Measurements from ENCODE around the gene NFU1. TPM values are rescaled to one million over a fixed set of nuclear protein-coding genes. Genes with fewer than 3 reads are reported as not detected.

The NFU1 gene
- total and polyA plus RNA-seq, 2 of the 13 experiments (the other 11 are each of a cell fraction or from before 2014, with no cell fraction given) = 39.1 to 84.0 TPM

DNA sequence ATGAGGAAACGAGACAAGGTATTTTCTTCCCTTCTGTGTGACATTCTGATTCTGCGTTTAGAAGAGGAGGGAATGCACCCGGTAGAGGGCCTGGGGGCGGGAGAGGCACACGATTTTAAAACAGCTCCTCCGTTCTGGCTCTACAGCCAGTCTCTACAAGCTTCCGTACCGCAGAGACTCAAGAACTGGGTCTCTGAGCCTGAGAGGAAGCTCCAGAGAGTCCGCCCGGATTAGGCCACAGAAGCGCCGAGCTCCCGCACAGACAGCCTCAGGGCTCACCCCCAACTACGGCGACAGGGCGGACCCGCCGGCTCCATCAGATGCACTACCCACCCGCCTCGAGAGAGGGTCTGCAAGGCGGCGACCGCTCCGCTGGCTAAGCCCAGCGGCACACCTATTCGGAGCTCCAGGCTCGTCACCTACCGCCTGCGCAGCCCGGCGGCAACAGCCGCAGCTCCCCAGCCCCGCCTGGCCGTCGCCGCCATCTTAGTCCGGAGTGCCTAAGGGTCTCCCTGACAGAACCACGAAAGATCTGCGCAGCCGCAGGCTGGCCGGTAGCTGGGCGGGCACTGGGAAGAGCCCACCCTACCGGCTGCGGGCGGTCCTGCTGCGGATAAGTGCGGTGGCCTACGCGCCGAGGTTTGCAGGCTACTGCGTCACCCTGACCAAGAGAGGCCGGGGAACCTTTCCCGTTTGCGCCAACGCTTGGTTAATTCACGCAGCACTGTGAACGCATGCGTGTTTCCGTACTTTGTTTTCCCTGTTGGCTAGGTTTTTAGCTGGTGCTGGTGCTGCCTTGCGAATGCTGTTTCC lies at the start of gene NFU1 (continued):
- TF ChIP-seq, protein P1, sequence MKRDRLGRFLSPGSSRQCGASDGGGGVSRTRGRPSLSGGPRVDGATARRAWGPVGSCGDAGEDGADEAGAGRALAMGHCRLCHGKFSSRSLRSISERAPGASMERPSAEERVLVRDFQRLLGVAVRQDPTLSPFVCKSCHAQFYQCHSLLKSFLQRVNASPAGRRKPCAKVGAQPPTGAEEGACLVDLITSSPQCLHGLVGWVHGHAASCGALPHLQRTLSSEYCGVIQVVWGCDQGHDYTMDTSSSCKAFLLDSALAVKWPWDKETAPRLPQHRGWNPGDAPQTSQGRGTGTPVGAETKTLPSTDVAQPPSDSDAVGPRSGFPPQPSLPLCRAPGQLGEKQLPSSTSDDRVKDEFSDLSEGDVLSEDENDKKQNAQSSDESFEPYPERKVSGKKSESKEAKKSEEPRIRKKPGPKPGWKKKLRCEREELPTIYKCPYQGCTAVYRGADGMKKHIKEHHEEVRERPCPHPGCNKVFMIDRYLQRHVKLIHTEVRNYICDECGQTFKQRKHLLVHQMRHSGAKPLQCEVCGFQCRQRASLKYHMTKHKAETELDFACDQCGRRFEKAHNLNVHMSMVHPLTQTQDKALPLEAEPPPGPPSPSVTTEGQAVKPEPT (CRISPR knock-in tag; IDR thresholded peaks at IDR 0.05; ENCODE audit: low read depth) = peak; percentile 92; the same call in 1 of the 2 replicates
- TF ChIP-seq SATB2 (CRISPR knock-in tag; IDR thresholded peaks at IDR 0.05) = peak; percentile 82; the same call in 1 of the 2 replicates
- TF ChIP-seq RORA (CRISPR knock-in tag; IDR thresholded peaks at IDR 0.05) = no peak
- TF ChIP-seq ZFX (CRISPR knock-in tag; IDR thresholded peaks at IDR 0.05; ENCODE audit: low read depth) = peak; percentile 96
- no peak for TF ChIP-seq ZFP36 (IDR thresholded peaks at IDR 0.05; ENCODE audit: borderline replicate concordance, low read depth, low read length, partially characterized antibody)
- TF ChIP-seq, protein P2, sequence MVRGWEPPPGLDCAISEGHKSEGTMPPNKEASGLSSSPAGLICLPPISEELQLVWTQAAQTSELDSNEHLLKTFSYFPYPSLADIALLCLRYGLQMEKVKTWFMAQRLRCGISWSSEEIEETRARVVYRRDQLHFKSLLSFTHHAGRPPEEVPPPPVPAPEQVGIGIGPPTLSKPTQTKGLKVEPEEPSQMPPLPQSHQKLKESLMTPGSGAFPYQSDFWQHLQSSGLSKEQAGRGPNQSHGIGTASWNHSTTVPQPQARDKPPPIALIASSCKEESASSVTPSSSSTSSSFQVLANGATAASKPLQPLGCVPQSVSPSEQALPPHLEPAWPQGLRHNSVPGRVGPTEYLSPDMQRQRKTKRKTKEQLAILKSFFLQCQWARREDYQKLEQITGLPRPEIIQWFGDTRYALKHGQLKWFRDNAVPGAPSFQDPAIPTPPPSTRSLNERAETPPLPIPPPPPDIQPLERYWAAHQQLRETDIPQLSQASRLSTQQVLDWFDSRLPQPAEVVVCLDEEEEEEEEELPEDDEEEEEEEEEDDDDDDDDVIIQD (CRISPR knock-in tag; IDR thresholded peaks at IDR 0.05; ENCODE audit: low read depth) = peak; percentile 95
- no peak for TF ChIP-seq HDAC6 (IDR thresholded peaks at IDR 0.05; ENCODE audit: low read depth, low read length)
- TF ChIP-seq ZNF784 (CRISPR knock-in tag; IDR thresholded peaks at IDR 0.05; ENCODE audit: borderline replicate concordance) = peak; percentile 90
- 0 out of 2 replicates have a peak, but pooled peaks have one; percentile 38 for TF ChIP-seq ZNF629 (CRISPR knock-in tag; conservative IDR thresholded peaks at IDR 0.05)
- TF ChIP-seq CAMTA2 (CRISPR knock-in tag; IDR thresholded peaks at IDR 0.05; ENCODE audit: borderline replicate concordance) = 0 out of 2 replicates have a peak, but pooled peaks have one; percentile 15
- TF ChIP-seq ZNF33A (CRISPR knock-in tag; IDR thresholded peaks at IDR 0.05; ENCODE audit: borderline replicate concordance) = peak; percentile 76; the same call in 1 of the 2 replicates
- peak; percentile 12; the same call in 1 of the 2 replicates for TF ChIP-seq RFX5 (IDR thresholded peaks at IDR 0.05; ENCODE audit: low read depth, low read length)
- TF ChIP-seq JUNB (CRISPR knock-in tag; IDR thresholded peaks at IDR 0.05; ENCODE audit: borderline replicate concordance) = no peak
- peak; percentile 80 for TF ChIP-seq GATAD2A (CRISPR knock-in tag; IDR thresholded peaks at IDR 0.05)
- TF ChIP-seq THAP9 (CRISPR knock-in tag; IDR thresholded peaks at IDR 0.05; ENCODE audit: borderline replicate concordance) = peak; percentile 97; the same call in 1 of the 2 replicates
- no peak for TF ChIP-seq TRIM22 (IDR thresholded peaks at IDR 0.05)
- peak; percentile 69; the same call in 1 of the 2 replicates for TF ChIP-seq ZBTB38 (CRISPR knock-in tag; IDR thresholded peaks at IDR 0.05)
- peak; percentile 86 for TF ChIP-seq TBX2 (CRISPR knock-in tag; IDR thresholded peaks at IDR 0.05; ENCODE audit: borderline replicate concordance)

Data from HepG2 (cell line).